SKM-1 (cell line): ENCODE measurements around the gene FAM135A.
"Not testable (repeated sequence)": the region's sequence is repeated elsewhere in the genome, so short reads cannot be mapped to it uniquely, and the experiment has no call there.

Experiments used
- DNase-seq: peaks from one replicate; lab custom pipeline; 2025; ENCODE audit not compliant: unreplicated experiment; lab: John Stamatoyannopoulos, UW

FAM135A gene

DNA sequence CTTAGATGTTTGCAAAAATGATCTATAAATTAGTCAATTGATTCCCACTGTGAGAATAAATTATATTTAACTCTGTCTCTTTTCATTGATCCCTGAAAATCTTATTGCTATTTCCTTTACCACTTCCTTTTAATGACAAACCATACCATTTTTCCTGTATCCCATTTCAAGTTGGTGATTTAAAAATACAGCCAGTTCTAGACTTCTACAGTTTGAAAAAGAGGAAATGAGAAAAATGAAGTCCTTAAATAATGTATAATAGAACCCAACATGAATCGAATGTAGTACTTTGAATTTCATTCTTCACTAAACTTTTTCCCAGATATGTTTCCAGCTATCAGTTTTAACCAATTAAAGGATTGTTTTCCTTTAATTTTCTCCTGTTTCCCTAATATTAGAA is 124.0 kb downstream of the FAM135A start:
- DNase-seq: no peak

- DNase-seq: no peak
Observed at GRCh38 chr6:70538376-70538775, 125.1 kb downstream of the FAM135A start.

GRCh38 chr6:70547313-70547712 is 134.0 kb downstream of the FAM135A start:
- DNase-seq: no peak

- no peak for DNase-seq
Observed at GRCh38 chr6:70547905-70548304, 134.6 kb downstream of the FAM135A start.

- no peak for DNase-seq
Observed at GRCh38 chr6:70549327-70549726, 136.0 kb downstream of the FAM135A start.

- DNase-seq: no peak
Observed at GRCh38 chr6:70551566-70551965, 138.3 kb downstream of the FAM135A start.

DNA sequence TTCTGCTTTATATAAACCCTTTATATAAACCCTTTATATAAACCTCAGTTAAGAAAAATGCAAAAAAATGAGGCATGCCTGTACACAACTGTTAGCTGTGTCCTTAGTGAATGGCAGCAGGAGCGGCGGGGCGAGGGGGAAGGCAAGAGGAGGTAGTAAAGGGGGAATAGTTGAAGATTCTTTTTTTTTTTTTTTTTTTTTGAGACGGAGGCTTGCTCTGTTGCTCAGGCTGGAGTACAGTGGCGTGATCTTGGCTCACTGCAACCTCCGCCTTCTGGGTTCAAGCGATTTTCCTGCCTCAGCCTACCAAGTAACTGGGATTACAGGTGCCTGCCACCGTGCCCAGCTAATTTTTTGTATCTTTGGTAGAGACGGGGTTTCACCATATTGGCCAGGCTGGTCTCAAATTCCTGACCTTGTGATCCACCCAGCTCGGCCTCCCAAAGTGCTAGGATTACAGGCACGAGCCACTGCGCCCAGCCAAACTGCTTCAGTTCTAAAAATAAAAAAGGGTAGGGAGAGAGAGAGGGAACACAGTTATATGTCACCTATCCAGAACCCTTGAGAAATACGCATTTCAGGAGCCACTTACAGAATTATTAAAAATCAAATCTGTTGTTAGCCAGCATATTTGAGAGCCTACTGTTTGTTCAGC is 139.1 kb downstream of the FAM135A start:
- DNase-seq: not testable (repeated sequence)

DNA sequence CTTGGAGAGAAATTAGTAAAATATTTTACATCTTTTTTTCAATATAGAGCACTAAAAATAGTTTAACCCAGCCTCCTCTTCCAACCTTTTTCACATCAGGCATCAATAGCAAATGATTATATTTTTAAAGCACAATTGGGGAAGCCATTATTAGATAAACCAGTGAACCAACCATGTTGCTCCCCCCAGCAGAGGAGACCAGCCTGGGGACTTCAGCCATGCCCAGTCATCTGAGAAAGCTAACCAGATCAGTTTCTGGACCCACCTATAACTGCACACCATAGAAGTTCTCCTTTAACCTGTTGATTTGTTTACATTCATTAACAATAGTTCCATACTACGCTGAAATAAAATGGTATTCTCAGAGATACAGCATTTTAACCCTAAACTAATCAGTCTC is 139.7 kb downstream of the FAM135A start:
- no peak for DNase-seq

- no peak for DNase-seq
Observed at GRCh38 chr6:70557998-70558397, 144.7 kb downstream of the FAM135A start.

GRCh38 chr6:70562401-70562800 is 149.1 kb downstream of the FAM135A start:
- DNase-seq: not testable (repeated sequence)

GRCh38 chr6:70563530-70563929 is 150.2 kb downstream of the FAM135A start:
- DNase-seq: no peak

DNA sequence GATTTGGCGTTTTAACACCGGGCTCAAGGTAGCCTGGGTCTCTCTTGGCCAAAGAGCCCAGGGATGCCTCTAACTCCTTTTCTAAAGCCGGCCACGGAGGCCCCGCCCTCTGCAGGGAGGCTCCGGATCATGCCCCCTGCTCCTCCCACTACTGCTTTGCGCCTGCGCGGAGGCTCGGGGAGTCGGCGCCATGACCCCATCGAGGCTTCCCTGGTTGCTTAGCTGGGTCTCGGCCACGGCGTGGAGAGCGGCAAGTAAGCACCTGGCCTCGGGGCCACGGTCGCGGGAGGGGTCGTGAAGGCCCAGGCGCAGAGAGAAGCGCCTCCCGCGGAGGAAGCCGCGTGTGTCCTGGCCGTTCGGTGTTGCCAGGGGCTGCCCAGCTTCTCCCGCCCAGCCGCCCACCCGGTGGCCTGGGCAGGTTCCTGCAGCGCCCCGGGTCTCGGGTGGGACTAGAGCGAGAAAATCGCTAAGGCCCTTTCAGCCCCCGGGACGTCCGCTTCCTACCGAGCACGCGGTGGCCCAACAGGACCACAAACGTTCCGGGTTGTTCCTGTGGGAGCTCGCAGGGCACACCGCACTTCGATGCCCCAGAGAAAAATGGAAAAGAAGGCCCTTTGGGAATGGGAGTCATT is 153.6 kb downstream of the FAM135A start, which contains the start of gene SDHAF4:
Gene SDHAF4 (plus strand): TSS at position 180 of the 632 bp plus-strand sequence. CDS start 11 bp downstream, at position 191.
- DNase-seq: peak; percentile 66

DNA sequence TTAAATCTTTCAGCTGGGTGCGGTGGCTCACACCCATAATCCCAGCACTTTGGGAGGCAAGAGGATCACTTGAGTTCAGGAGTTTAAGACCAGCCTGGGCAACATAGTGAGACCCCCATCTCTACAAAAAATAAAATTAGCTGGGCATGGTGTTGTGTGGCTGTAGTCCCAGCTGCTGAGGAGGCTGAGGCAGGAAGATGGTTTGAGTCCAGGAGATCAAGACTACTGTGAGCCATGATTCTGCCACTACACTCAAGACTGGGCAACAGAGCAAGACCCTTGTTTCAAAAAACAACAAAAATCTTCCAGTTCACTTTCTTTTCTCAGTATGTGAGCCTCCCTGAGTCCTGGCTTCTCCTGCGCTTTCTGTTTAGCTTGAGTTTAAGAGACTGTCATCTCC is 161.3 kb downstream of the FAM135A start:
- DNase-seq: no peak

GRCh38 chr6:70575899-70576495 is 162.7 kb downstream of the FAM135A start:
- no peak for DNase-seq

DNA sequence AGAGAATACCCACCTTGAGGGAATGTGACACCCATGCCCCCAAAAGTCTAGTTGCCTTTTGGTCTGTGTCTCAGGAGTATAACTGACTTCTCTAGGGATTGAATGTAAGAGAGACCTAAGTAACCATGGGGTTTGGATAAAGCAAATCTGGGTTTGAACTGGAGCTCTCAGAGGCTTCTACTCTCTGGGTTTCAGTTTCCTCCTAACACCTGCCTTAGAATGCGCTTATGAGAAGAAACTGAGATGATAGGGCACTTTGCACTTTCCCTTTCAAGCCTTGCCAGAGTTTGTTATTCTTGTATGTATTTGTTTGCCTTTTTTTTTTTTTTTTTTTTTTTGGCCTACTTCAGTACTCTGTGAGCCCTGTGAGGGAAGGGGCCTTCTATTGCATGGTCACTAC is 172.8 kb downstream of the FAM135A start:
- DNase-seq: no peak

DNA sequence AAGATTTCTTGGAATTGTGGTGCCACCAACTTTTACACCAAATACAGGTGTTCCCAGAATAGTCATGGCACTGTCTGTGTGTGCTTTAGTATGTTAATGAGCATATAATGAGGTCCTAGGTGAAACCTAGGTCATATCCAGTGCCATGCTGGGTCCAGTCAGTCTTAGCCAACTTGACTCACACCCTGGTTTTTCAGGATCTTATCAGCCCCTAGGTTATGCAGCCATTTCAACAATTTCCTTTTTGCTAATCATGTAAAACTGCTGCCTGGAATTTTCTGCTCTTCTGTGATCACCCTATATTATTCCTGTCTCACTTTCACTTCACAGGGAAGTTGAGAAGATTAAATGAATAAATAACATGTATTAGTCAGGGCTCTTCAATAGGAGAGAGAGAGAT is 177.1 kb downstream of the FAM135A start:
- DNase-seq: no peak

GRCh38 chr6:70592391-70593117 is 179.2 kb downstream of the FAM135A start:
- DNase-seq: no peak

GRCh38 chr6:70593118-70593486 is 179.8 kb downstream of the FAM135A start:
- DNase-seq: no peak

DNA sequence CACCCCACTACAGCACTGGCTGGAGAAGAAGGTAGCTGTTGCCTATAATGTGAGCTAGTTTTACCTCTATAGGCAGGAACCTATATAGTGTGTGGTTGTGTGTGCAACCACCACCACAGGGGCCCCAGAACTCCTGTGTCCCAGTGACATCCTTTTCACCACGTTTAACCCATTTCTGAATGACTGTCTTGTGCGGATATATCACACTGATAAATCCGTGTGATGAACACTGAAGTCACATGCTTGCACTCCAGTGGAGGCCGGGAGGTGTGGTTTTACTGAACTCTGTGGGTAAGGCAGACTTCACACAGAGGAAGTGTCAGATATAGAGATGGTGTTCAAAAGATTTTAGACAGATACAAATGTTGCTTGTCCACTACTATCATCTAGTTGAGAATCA is 185.9 kb downstream of the FAM135A start:
- no peak for DNase-seq

DNA sequence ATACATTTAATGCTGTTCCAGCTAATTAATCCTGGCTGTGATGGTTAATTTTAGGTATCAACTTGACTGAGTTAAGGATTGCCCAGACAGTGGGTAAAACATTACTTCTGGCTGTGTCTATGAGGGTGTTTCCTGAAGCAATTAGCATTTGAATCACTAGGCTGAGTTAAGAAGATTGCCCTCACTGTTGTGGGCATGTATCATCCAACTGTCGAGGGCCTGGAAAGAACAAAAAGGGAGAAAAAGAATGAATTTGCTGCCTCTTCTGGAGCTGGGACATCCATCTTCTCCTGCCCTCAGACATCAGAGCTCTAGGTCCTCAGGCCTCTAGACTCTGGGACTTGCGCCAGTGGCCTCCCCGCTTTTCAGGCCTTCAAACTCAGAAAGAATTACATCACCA is 187.7 kb downstream of the FAM135A start:
- no peak for DNase-seq

DNA sequence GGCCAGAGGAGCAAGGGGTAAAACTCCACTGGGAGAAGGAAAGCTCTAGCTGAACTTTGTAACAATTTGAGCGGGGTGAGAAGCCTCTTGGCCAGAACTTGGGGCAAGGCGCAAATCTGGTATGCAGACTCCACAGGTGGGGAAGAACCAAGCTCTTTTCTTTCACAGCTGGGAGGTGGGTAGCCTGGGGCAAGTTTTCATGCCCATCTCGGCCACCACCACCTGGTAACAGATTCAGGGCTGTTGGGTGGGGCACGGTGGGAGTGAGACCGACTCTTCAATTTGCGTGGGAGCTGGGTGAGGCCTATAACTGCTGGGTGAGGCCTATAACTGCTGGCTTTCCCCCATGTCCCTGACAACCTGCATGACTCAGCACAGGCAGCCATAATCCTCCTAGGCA is 190.9 kb downstream of the FAM135A start:
- no peak for DNase-seq

DNA sequence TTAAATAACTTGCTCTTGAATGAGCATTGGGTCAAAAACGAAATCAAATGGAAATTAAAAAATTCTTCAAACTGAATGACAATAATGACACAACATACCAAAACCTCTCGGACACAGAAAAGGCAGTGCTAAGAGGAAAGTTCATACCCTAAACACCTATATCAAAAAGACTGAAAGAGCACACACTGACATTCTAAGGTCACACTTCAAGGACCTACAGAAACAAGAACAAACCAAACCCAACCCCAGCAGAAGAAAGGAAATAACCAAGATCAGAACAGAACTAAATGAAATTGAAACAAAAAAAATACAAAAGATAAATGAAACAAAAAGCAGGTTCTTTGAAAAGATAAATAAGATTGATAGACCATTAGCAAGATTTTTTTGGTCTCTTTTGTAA is 194.1 kb downstream of the FAM135A start:
- DNase-seq: not testable (repeated sequence)
